NB4 (cell line): ENCODE results near the gene RNF20.

ENCODE experiments used
- MYC ChIP-seq: IDR thresholded peaks from 2 replicates; pipeline ENCODE4 v1.6.1; 2011; ENCODE audit warnings: low read depth, low read length
- POLR2A ChIP-seq: IDR thresholded peaks from 2 replicates; pipeline ENCODE4 v1.6.1; 2011; ENCODE audit warnings: mild to moderate bottlenecking; ENCODE audit not compliant: insufficient read length; ENCODE audit errors: extremely low read depth
- TF ChIP-seq, protein P1 (sequence below): IDR thresholded peaks from one replicate; pipeline ENCODE4 v1.5.1; 2012; ENCODE audit warnings: low read depth, low read length
- TF ChIP-seq, protein P2 (sequence below): IDR thresholded peaks from 2 replicates; pipeline ENCODE4 v1.6.1; 2011; ENCODE audit warnings: low read depth, low read length

DNA sequence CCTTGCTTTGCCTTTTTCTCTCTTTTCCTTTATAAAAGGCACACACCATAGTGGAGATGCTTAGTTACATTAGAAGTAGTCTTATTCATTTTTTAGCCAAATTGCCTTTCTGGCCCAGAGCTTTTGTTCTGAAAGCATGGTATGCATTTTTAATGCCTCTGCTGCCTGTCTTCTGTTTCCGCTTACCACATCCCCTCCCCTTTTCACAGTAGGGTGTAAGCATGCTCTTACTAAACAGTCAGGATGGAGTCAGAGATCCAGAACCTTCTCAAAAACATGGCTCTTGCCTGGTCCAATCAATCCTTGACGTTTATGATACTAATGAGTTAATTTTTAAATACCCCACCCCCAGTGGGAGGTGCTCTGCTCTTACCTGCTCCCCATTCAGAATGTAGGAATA, 38.7 kb downstream of the RNF20 start:
- TF ChIP-seq POLR2A: no peak
- TF ChIP-seq, protein P1, sequence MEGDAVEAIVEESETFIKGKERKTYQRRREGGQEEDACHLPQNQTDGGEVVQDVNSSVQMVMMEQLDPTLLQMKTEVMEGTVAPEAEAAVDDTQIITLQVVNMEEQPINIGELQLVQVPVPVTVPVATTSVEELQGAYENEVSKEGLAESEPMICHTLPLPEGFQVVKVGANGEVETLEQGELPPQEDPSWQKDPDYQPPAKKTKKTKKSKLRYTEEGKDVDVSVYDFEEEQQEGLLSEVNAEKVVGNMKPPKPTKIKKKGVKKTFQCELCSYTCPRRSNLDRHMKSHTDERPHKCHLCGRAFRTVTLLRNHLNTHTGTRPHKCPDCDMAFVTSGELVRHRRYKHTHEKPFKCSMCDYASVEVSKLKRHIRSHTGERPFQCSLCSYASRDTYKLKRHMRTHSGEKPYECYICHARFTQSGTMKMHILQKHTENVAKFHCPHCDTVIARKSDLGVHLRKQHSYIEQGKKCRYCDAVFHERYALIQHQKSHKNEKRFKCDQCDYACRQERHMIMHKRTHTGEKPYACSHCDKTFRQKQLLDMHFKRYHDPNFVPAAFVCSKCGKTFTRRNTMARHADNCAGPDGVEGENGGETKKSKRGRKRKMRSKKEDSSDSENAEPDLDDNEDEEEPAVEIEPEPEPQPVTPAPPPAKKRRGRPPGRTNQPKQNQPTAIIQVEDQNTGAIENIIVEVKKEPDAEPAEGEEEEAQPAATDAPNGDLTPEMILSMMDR: no peak
- TF ChIP-seq, protein P2, sequence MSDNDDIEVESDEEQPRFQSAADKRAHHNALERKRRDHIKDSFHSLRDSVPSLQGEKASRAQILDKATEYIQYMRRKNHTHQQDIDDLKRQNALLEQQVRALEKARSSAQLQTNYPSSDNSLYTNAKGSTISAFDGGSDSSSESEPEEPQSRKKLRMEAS: no peak
- TF ChIP-seq MYC: no peak
